ENCODE measurements around the gene LPAR3.
"Not testable (repeated sequence)": the region's sequence is repeated elsewhere in the genome, so short reads cannot be mapped to it uniquely, and the experiment has no call there.

LPAR3 gene

GRCh38 chr1:84919461-84919970 lies 26.5 kb upstream of the LPAR3 start:
- DNase-seq (no peak), ATAC-seq (replicated peaks) (no peak)
- Mint-ChIP-seq H3K27me3 (peaks cover 10 to 39% of the 10 kb centered on the region in 2 donors), H3K9me3 (no peaks in the 10 kb centered on the region), H3K27ac (no peak overlapping the region), H3K4me3 (no peak overlapping the region), H3K36me3 (ENCODE audit: insufficient read depth) (peaks cover 3% of the 10 kb centered on the region), H3K4me1 (ENCODE audit: low read depth in 2 of 2) (no peaks in the 10 kb centered on the region)

DNA sequence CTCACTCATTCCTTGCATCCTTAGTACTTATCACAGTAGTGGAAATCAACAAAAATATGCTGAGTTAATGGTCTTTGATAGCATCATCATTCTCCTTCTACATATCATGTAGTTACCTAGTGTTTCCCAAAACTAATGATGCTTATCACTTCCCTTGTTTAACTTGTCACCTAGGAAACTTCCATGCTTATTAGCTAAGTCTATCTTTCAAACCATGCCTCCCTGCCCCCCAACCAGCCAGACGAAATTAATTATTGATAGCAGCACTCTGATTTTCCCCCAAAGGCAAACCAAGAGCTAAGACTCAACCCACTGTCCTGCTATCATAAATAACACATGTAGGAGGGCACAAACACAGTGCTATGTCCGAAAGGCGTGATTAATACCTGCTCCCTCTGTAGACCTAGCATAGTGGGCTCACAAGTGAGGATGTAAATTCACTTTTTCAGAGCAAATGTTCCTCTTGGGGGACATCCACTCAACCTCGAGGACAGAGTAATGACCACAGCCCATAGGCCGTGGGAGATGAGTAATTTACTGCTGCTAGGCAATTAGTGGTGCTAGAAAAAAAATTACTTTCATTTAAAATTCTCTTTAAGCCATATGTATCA lies 25.8 kb upstream of the LPAR3 start:
- Mint-ChIP-seq H3K36me3 (ENCODE audit: insufficient read depth) (peaks cover 3% of the 10 kb centered on the region), H3K27ac (no peak overlapping the region), H3K27me3 (peaks cover 10 to 39% of the 10 kb centered on the region in 2 donors), H3K4me3 (no peak overlapping the region), H3K4me1 (ENCODE audit: low read depth in 2 of 2) (no peaks in the 10 kb centered on the region), H3K9me3 (no peaks in the 10 kb centered on the region)
- ATAC-seq (replicated peaks) (no peak), DNase-seq (no peak)

GRCh38 chr1:84916897-84917296 lies 23.9 kb upstream of the LPAR3 start:
- no peaks in the 10 kb centered on the region for H3K4me1 Mint-ChIP-seq (ENCODE audit: low read depth in 2 of 2)
- H3K27me3 Mint-ChIP-seq, result peaks cover 10 to 39% of the 10 kb centered on the region in 2 donors
- peaks cover 3% of the 10 kb centered on the region for H3K36me3 Mint-ChIP-seq (ENCODE audit: insufficient read depth)
- no peak overlapping the region for H3K4me3 Mint-ChIP-seq
- ATAC-seq (replicated peaks), result no peak
- H3K9me3 Mint-ChIP-seq, result no peaks in the 10 kb centered on the region
- no peak for DNase-seq
- H3K27ac Mint-ChIP-seq, result no peak overlapping the region

DNA sequence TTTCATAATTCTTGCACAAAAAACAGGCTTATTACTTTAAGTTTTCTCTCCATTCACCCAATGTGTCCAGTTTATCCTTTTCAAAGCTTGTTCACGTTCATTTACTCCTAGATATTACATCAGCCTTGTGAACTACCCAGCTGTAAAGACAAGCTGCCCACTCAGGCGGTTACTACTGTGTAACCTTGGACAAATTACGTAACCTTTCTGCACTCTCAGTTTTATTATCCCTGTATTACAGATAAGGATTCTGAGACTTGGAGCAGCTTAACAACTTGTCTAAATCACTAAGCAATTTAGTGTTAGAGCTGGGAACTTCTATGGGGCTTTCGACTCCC lies 20.5 kb upstream of the LPAR3 start:
- H3K4me3 Mint-ChIP-seq, result no peak overlapping the region
- H3K36me3 Mint-ChIP-seq (ENCODE audit: insufficient read depth), result no peaks in the 10 kb centered on the region
- H3K27me3 Mint-ChIP-seq, result peaks cover 7 to 25% of the 10 kb centered on the region in 2 donors
- H3K9me3 Mint-ChIP-seq, result no peaks in the 10 kb centered on the region
- no peak overlapping the region for H3K27ac Mint-ChIP-seq
- DNase-seq (no peak), ATAC-seq (replicated peaks) (no peak)
- no peaks in the 10 kb centered on the region for H3K4me1 Mint-ChIP-seq (ENCODE audit: low read depth in 2 of 2)

- DNase-seq, result no peak
- no peak for ATAC-seq (replicated peaks)
- H3K27me3 Mint-ChIP-seq, result peaks cover under 1 to 19% of the 10 kb centered on the region in 2 donors
Measured at GRCh38 chr1:84912726-84913554, 19.9 kb upstream of the LPAR3 start.

GRCh38 chr1:84908746-84909464 lies 15.9 kb upstream of the LPAR3 start:
- H3K27me3 Mint-ChIP-seq, result peaks cover 10 to 20% of the 10 kb centered on the region in 2 donors
- not testable (repeated sequence) for ATAC-seq (replicated peaks); DNase-seq; H3K27ac Mint-ChIP-seq; H3K9me3 Mint-ChIP-seq; H3K36me3 Mint-ChIP-seq (ENCODE audit: insufficient read depth); H3K4me1 Mint-ChIP-seq (ENCODE audit: low read depth in 2 of 2); H3K4me3 Mint-ChIP-seq

More at GRCh38 chr1:84912726-84913554, 19.9 kb upstream of the LPAR3 start:
- H3K4me1 Mint-ChIP-seq (ENCODE audit: low read depth in 2 of 2), result no peaks in the 10 kb centered on the region
- H3K9me3 Mint-ChIP-seq, result no peaks in the 10 kb centered on the region
- no peak overlapping the region for H3K4me3 Mint-ChIP-seq
- no peak overlapping the region for H3K27ac Mint-ChIP-seq
- H3K36me3 Mint-ChIP-seq (ENCODE audit: insufficient read depth), result no peaks in the 10 kb centered on the region

GRCh38 chr1:84907095-84907827 lies 14.3 kb upstream of the LPAR3 start:
- Mint-ChIP-seq H3K36me3 (ENCODE audit: insufficient read depth) (no peaks in the 10 kb centered on the region), H3K4me3 (no peak overlapping the region), H3K4me1 (ENCODE audit: low read depth in 2 of 2) (peaks cover 0 to 2% of the 10 kb centered on the region in 2 donors), H3K27ac (no peak overlapping the region), H3K27me3 (peaks cover 10 to 20% of the 10 kb centered on the region in 2 donors), H3K9me3 (peaks cover 0 to under 1% of the 10 kb centered on the region in 2 donors)
- ATAC-seq (replicated peaks) (no peak), DNase-seq (no peak)

DNA sequence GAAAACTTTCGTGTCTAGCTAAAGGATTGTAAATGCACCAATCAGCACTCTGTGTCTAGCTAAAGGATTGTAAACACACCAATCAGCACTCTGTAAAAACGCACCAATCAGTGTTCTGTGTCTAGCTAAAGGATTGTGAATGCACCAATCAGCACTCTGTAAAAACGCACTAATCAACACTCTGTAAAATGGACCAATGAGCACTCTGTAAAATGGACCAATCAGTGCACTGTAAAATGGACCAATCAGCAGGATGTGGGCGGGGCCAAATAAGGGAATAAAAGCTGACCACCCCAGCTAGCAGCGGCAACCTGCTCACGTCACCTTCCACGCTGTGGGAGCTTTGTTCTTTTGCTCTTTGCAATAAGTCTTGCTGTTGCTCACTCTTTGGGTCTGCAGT lies 9.7 kb upstream of the LPAR3 start:
- peaks cover 24 to 25% of the 10 kb centered on the region in 2 donors for H3K27me3 Mint-ChIP-seq
- not testable (repeated sequence) for H3K27ac Mint-ChIP-seq; H3K36me3 Mint-ChIP-seq (ENCODE audit: insufficient read depth); H3K4me1 Mint-ChIP-seq (ENCODE audit: low read depth in 2 of 2); H3K9me3 Mint-ChIP-seq; DNase-seq; H3K4me3 Mint-ChIP-seq; ATAC-seq (replicated peaks)

DNA sequence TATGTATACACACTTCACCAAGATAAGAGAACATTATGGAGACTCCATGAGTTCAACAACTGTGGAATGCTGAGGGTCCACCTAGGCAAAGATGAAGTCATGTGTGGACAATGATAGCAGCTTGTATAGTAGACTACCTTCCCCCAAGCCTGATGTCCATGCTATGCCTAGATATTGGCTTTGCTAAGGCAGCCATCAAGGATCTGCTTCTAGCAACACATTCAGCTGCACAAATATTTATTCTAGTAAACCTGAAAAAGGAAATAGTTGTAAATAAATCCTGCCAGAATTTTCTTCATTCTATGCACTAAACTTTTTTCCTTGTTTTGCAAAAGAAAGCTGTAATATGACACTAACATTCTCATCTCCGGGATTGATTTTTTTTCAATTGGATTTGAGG lies 7.0 kb upstream of the LPAR3 start:
- Mint-ChIP-seq H3K9me3 (peaks cover 0 to 3% of the 10 kb centered on the region in 2 donors), H3K27ac (no peak overlapping the region)

GRCh38 chr1:84896279-84896678 lies 3.3 kb upstream of the LPAR3 start:
- no peaks in the 10 kb centered on the region for H3K9me3 Mint-ChIP-seq
- ATAC-seq (replicated peaks) (no peak), DNase-seq (no peak)
- H3K27me3 Mint-ChIP-seq, result peaks cover 39 to 72% of the 10 kb centered on the region in 2 donors
- H3K27ac Mint-ChIP-seq, result no peak overlapping the region
- peaks cover 6 to 8% of the 10 kb centered on the region in 2 donors for H3K4me1 Mint-ChIP-seq (ENCODE audit: low read depth in 2 of 2)
- peaks cover 3% of the 10 kb centered on the region for H3K36me3 Mint-ChIP-seq (ENCODE audit: insufficient read depth)
- H3K4me3 Mint-ChIP-seq, result no peak overlapping the region

More for the DNA sequence above, 7.0 kb upstream of the LPAR3 start:
- ATAC-seq (replicated peaks) (no peak), DNase-seq (no peak)
- Mint-ChIP-seq H3K36me3 (ENCODE audit: insufficient read depth) (no peaks in the 10 kb centered on the region), H3K4me1 (ENCODE audit: low read depth in 2 of 2) (no peaks in the 10 kb centered on the region), H3K4me3 (no peak overlapping the region), H3K27me3 (peaks cover 22 to 38% of the 10 kb centered on the region in 2 donors)

DNA sequence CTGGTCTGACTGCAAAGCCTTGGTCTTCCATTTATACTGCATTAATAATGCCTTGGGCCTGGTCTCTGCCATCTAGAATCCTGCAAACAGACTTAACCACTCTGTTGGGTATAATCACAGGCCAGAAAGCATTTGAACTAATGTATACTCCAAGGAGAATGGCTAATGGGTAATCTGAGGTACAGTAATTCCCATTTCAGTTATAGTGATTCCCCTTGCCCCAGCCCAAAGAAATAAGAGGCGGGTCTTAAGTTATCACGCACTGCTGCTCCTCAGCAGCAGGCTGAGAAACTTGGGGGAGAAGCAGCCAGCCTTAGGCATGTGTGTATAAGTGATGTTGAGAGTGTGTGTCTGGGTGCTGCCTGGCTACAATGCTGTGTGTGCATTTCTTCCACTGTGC lies 2.4 kb downstream of the LPAR3 start:
- H3K4me1 Mint-ChIP-seq (ENCODE audit: low read depth in 2 of 2), result peaks cover 14 to 19% of the 10 kb centered on the region in 2 donors
- no peak overlapping the region for H3K4me3 Mint-ChIP-seq
- H3K9me3 Mint-ChIP-seq, result no peaks in the 10 kb centered on the region
- ATAC-seq (replicated peaks), result no peak
- H3K27ac Mint-ChIP-seq, result no peak overlapping the region
- H3K27me3 Mint-ChIP-seq, result peaks cover 32 to 56% of the 10 kb centered on the region in 2 donors
- H3K36me3 Mint-ChIP-seq (ENCODE audit: insufficient read depth), result peaks cover 3% of the 10 kb centered on the region
- no peak for DNase-seq

- peaks cover 3% of the 10 kb centered on the region for H3K36me3 Mint-ChIP-seq (ENCODE audit: insufficient read depth)
- H3K4me3 Mint-ChIP-seq, result no peak overlapping the region
- H3K27me3 Mint-ChIP-seq, result peaks cover 34 to 51% of the 10 kb centered on the region in 2 donors
- ATAC-seq (replicated peaks) (no peak), DNase-seq (no peak)
- no peaks in the 10 kb centered on the region for H3K9me3 Mint-ChIP-seq
- H3K4me1 Mint-ChIP-seq (ENCODE audit: low read depth in 2 of 2), result peaks cover 14 to 18% of the 10 kb centered on the region in 2 donors
- H3K27ac Mint-ChIP-seq, result no peak overlapping the region
Measured at GRCh38 chr1:84889437-84889836, 3.6 kb downstream of the LPAR3 start.

DNA sequence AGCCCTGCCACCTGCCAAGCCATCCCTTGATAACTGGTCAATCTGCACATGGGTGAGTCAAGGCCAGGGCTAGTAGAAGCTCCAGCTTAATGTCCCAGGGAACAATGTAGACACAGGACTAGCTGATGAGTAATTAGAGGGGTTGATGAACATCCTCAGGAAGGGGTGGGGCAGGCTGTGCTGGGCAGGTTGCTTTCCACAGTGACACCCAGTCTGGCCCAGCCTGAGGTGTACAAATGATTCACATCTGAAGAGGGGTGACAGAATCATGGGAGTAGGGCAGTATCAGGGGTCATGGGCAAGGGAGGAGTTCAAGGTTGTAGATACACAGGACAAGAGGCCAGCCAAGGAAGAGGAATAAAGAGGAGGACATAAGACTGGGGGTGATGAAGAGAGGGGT lies 4.3 kb downstream of the LPAR3 start:
- Mint-ChIP-seq H3K27ac (peak overlapping the region in 1 of 2 donors; percentile 16), H3K4me1 (ENCODE audit: low read depth in 2 of 2) (peaks cover 10 to 18% of the 10 kb centered on the region in 2 donors), H3K36me3 (ENCODE audit: insufficient read depth) (no peaks in the 10 kb centered on the region), H3K9me3 (no peaks in the 10 kb centered on the region), H3K4me3 (peak overlapping the region in 1 of 2 donors; percentile 6), H3K27me3 (peaks cover 32 to 49% of the 10 kb centered on the region in 2 donors)
- DNase-seq (no peak), ATAC-seq (replicated peaks) (peak; percentile 46)
